Activated CD4-positive, alpha-beta T cell treated with anti-CD3 and anti-CD28 coated beads, Interleukin-10, Interleukin-2, amounts not matched to agents 100 ng/mL and 50 ng/mL, durations not matched to agents 16 hours and 8 hours (primary cell): ENCODE data around the gene TTC34.
"Not testable (repeated sequence)": the region's sequence is repeated elsewhere in the genome, so short reads cannot be mapped to it uniquely, and the experiment has no call there.

Source experiments
- DNase-seq: peaks from one replicate; pipeline ENCODE4 v3.0.0-alpha.2; 2020

The TTC34 gene

DNA sequence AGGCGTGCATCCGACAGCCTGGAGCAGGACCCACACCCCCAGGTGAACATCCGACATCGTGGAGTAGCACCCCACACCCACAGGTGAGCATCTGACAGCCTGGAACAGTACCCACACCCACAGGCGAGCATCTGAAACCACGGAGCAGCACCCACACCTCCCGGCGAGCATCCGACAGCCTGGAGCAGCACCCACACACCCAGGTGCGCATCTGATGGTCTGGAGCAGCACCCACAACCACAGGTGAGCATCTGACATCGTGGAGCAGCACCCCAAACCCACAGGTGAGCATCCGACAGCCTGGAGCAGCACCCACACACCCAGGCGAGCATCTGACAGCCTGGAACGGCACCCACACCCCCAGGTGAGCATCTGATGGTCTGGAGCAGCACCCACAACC is 46.1 kb downstream of the TTC34 start:
- not testable (repeated sequence) for DNase-seq

- DNase-seq: not testable (repeated sequence)
Observed at GRCh38 chr1:2754597-2754996, 46.9 kb downstream of the TTC34 start.

GRCh38 chr1:2752503-2752902 is 49.0 kb downstream of the TTC34 start:
- DNase-seq: not testable (repeated sequence)

DNA sequence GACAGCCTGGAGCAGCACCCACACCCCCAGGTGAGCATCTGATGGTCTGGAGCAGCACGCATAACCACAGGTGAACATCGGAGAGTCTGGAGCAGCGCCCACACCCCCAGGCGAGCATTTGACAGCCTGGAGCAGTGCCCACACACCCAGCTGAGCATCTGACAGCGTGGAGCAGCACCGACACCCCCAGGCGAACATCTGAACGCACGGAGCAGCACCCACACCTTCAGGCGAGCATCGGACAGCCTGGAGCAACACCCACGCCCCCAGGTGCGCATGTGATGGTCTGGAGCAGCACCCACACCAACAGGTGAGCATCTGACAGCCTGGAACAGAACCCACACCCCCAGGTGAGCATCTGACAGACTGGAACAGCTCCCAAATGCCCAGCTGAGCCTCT is 49.6 kb downstream of the TTC34 start:
- not testable (repeated sequence) for DNase-seq

DNA sequence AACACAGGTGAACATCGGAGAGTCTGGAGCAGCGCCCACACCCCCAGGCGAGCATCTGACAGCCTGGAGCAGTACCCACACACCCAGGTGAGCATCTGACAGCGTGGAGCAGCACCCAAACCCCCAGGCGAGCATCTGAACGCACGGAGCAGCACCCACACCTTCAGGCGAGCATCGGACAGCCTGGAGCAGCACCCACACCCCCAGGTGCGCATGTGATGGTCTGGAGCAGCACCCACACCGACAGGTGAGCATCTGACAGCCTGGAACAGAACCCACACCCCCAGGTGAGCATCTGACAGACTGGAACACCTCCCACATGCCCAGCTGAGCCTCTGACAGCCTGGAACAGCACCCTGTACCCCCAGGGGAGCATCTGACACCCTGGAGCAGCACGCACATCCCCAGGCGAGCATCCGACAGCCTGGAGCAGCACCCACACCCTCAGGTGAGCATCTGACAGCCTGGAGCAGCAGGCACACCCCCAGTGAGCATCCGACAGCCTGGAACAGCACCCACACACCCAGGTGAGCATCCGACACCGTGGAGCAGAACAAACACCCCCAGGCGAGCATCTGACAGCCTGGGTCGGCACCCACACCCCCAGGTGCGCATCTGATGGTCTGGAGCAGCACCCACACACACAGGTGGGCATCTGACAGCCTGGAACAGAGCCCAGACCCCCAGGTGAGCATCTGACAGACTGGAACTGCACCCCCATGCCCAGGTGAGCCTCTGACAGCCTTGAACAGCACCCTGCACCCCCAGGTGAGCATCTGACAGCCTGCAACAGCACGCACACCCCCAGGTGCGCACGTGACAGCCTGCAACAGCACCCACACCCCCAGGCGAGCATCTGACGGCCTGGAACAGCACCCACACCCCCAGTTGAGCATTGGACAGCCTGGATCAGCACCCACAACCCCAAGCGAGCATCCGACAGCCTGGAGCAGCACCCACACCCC is 50.4 kb downstream of the TTC34 start:
- DNase-seq: not testable (repeated sequence)

GRCh38 chr1:2750041-2750680 is 51.3 kb downstream of the TTC34 start:
- DNase-seq: not testable (repeated sequence)

- DNase-seq: not testable (repeated sequence)
Observed at GRCh38 chr1:2748626-2749025, 52.9 kb downstream of the TTC34 start.

- DNase-seq: not testable (repeated sequence)
Observed at GRCh38 chr1:2694796-2695195, 106.7 kb downstream of the TTC34 start.

GRCh38 chr1:2690180-2690579 is 111.3 kb downstream of the TTC34 start:
- not testable (repeated sequence) for DNase-seq

- DNase-seq: not testable (repeated sequence)
Observed at GRCh38 chr1:2688336-2688665, 113.2 kb downstream of the TTC34 start.

- not testable (repeated sequence) for DNase-seq
Observed at GRCh38 chr1:2687638-2688335, 113.7 kb downstream of the TTC34 start.

GRCh38 chr1:2687174-2687591 is 114.3 kb downstream of the TTC34 start:
- not testable (repeated sequence) for DNase-seq

GRCh38 chr1:2686091-2686863 is 115.2 kb downstream of the TTC34 start:
- not testable (repeated sequence) for DNase-seq

- DNase-seq: not testable (repeated sequence)
Observed at GRCh38 chr1:2685671-2686070, 115.8 kb downstream of the TTC34 start.

DNA sequence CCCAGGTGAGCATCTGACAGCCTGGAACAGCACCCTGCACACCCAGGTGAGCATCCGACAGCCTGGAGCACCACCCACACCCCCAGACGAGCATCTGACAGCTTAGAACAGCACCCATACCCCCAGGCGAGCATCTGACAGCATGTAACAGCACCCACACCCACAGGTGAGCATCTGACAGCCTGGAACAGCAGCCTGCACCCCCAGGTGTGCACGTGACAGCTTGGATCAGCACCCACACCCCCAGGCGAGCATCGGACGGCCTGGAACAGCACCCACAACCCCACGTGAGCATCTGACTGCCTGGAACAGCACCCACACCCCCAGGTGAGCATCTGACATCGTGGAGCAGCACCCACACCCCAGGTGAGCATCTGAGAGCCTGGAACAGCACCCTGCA is 116.6 kb downstream of the TTC34 start:
- not testable (repeated sequence) for DNase-seq

- DNase-seq: not testable (repeated sequence)
Observed at GRCh38 chr1:2684000-2684399, 117.5 kb downstream of the TTC34 start.

- DNase-seq: not testable (repeated sequence)
Observed at GRCh38 chr1:2683321-2683741, 118.2 kb downstream of the TTC34 start.

GRCh38 chr1:2682879-2683278 is 118.6 kb downstream of the TTC34 start:
- DNase-seq: not testable (repeated sequence)

- DNase-seq: not testable (repeated sequence)
Observed at GRCh38 chr1:2676726-2677125, 124.8 kb downstream of the TTC34 start.

DNA sequence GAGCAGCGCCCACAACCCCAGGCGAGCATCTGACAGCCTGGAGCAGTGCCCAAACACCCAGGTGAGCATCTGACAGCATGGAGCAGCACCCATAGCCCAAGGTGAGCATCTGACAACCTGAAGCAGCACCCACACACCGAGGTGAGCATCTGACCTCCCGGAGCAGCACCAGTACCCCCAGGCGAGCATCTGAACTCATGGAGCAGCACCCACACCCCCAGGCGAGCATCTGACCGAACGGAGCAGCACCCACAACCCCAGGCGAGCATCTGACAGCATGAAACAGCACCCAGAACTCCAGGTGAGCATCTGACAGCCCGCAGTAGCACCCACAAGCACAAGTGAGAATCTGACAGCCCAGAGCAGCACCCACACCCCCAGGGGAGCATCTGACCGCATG is 129.8 kb downstream of the TTC34 start:
- DNase-seq: not testable (repeated sequence)

DNA sequence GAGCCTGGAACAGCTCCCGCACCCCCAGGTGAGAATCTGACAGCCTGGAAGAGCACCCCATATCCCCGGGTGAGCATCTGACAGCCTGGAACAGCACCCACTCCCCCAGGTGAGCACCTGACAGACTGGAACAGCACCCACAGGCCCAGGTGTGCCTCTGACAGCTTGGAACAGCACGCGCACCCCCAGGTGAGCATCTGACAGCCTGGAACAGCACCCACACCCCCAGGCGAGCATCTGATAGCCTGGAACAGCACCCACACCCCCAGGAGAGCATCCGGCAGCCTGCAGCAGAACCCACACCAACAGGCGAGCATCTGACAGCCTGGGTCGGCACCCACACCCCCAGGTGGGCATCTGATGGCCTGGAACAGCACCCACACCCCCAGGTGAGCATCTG is 141.7 kb downstream of the TTC34 start:
- DNase-seq: not testable (repeated sequence)

- not testable (repeated sequence) for DNase-seq
Observed at GRCh38 chr1:2657909-2658308, 143.6 kb downstream of the TTC34 start.
